Aorta (tissue), 5 donors: ENCODE results near the gene AMPH. TPM values are rescaled to one million over a fixed set of nuclear protein-coding genes. Genes with fewer than 3 reads are reported as not detected.

Experiments
- ATAC-seq: fragments of 200-7000 bp; cut with Tn5 transposase; one replicate; pipeline ENCODE4 v1.9.1; 2022; ENCODE audit warnings: moderate library complexity; ENCODE audit not compliant: low FRiP score
- DNase-seq, 2 donors: peaks; one replicate each; pipeline ENCODE4 v3.0.0-alpha.2; 2020
- H3K27ac ChIP-seq, 2 donors: one replicate each; pipeline ENCODE4 v1.5.1; 2013; ENCODE audit warnings: low read length in 2 of 2, mild to moderate bottlenecking in 2 of 2, moderate library complexity in 2 of 2, control low read depth in 1 of 2, inconsistent platforms in 1 of 2, low read depth in 1 of 2
- H3K27me3 ChIP-seq, 2 donors: one replicate each; pipeline ENCODE4 v1.6.1; 2013; ENCODE audit warnings: control low read depth in 1 of 2, low read length in 1 of 2, mild to moderate bottlenecking in 1 of 2, moderate library complexity in 1 of 2; ENCODE audit not compliant: insufficient read depth in 2 of 2, control insufficient read depth in 1 of 2
- H3K36me3 ChIP-seq, 2 donors: one replicate each; pipeline ENCODE4 v1.6.1; 2013; ENCODE audit warnings: control low read depth in 1 of 2, low read length in 1 of 2, mild to moderate bottlenecking in 1 of 2; ENCODE audit not compliant: insufficient read depth in 2 of 2, control insufficient read depth in 1 of 2
- H3K4me1 ChIP-seq, 2 donors: one replicate each; pipeline ENCODE4 v1.6.1; 2013; ENCODE audit warnings: low read length in 2 of 2, control low read depth in 1 of 2, mild to moderate bottlenecking in 1 of 2, moderate library complexity in 1 of 2; ENCODE audit not compliant: insufficient read depth in 2 of 2, control insufficient read depth in 1 of 2
- H3K4me3 ChIP-seq, 2 donors: one replicate each; pipeline ENCODE4 v1.5.1; 2013; ENCODE audit warnings: low read length in 2 of 2, control low read depth in 1 of 2, mild to moderate bottlenecking in 1 of 2
- H3K9me3 ChIP-seq: one replicate; pipeline ENCODE4 v1.6.1; 2013; ENCODE audit warnings: mild to moderate bottlenecking, low read length; ENCODE audit not compliant: control insufficient read depth
- WGBS, 2 donors: extraction: QIAGEN DNeasy Blood & Tissue Kit; methylation state at CpG; one replicate each; pipeline ENCODE4 v1.1.7; 2013; 5-methylcytosine and 5-hydroxymethylcytosine counted together
- intact Hi-C, 2 donors: fragments of 100-400 bp; cut with DNase I; formaldehyde crosslinking; loops; one replicate each; pipeline versions ENCODE4 v1.14.2 to v1.15.0; 2022
- polyA plus RNA-seq, 2 donors: library from polyadenylated mRNA; stranded (reverse); fragments of 200-250 nt; gene quantifications; one replicate each; pipeline ENCODE4 v1.2.3, GENCODE V29; 2013
- total RNA-seq, 2 donors: library from RNA; stranded (reverse); fragmentation: NEBNext Ultra II Directional; extraction: Animal tissue kit (Norgen Biotek cat#: 25700); gene quantifications; one replicate each; pipeline ENCODE4 v1.2.1, GENCODE V29; 2021
- donor health status: healthy with polysubstance abuse.
- donor health status: Bipolar disorder and iron deficiency.
- donor health status: DM: no; HTN: no; CAD: no.
- donor health status: DM: no; HTN: no; CAD: no.
- donor health status: DM: yes; HTN: yes; CAD: no.

AMPH gene
- total and polyA plus RNA-seq, 4 donors = 1.3 to 8.8 (median 4.4) TPM

DNA sequence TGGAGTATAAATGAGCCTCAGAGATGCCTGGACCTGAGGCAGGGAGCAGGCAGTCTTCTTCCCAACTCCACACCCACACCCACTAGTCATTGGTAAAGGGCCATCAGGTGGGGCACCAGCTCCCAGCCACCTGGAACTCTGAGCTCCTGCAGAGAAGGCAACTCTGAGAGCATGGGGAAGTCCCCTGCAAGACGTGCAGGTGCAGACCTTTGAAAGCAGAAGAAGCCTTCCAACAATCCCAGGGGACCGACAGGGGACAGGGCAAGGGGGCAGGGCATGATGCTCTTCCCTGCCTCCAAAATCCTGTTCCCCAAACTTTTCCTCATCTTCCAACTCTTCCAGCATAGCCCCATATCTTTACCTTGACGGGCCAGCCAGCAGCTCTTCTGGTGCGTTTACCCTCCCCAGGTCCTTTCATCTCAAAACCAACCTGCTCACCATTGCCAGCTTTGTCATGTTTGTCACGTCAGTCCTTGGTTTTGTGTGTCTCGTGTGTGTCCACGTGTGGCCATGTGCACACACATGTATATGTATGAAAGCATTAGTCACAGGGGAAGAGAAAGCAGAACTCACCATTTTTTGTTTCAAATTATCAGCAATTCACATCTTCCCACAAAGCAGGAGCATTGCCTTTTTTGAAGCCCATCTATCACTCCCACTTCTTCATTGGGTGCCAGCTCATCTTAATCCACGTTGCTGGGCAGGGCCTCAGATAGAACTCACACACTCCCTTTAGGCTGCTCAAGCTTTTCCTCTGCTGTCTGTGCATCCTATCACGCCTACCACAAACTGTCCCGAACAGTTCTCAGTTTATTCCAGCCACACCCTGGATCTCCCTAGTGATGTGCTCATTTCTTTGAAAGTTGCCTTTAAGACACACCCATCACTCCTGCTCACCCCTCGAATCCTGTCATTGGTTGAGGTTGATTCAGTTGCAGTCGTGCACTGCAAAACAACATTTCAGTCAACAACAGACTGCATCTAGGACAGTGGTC, 41.0 kb upstream of the AMPH start:
- Histone ChIP-seq H3K36me3 (no peaks in the 10 kb centered on the region), H3K4me3 (no peak overlapping the region), H3K4me1 (no peaks in the 10 kb centered on the region), H3K9me3 (no peaks in the 10 kb centered on the region), H3K27me3 (peaks cover 0 to 2% of the 10 kb centered on the region in 2 donors), H3K27ac (no peak overlapping the region)
- WGBS, 2 donors = 85% methylated on average over 12 of the region's 12 CpGs
- DNase-seq = no peak
- no peak for ATAC-seq
- intact Hi-C loops = no loop called here

DNA sequence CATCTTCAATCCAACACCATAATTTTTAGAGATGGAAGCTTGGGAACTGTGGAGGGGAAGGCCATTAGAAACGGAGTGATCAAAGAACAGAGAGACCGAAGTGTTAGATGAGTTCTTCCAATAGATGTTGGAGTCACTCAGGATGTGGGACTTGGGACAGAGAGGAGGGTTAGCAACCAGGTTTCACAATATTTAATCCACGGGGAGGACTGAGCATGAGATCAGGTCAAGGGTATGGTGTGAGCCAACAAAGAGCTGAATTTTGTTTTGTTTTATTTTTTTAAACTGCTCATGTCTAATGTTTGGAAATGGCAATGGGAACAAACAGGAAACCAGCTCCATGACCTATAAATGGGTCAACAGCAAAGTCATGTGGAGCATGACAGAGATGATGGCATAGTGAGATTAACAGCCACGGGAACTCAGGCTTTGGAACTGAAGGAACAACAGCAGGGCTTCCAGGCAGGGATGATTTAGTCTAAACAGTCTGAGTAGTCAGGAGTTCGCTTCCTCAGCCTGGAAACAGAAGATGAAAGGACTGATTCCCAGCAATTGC, 38.9 kb upstream of the AMPH start:
- intact Hi-C loops = loop anchor here (10.0 kb wide), 2 partner anchors 145 to 215 kb away; no protein-coding TSS in a partner anchor
- Histone ChIP-seq H3K36me3 (no peaks in the 10 kb centered on the region), H3K4me1 (no peaks in the 10 kb centered on the region), H3K4me3 (no peak overlapping the region), H3K9me3 (no peaks in the 10 kb centered on the region), H3K27ac (no peak overlapping the region), H3K27me3 (peaks cover 0 to 2% of the 10 kb centered on the region in 2 donors)
- ATAC-seq (peak; percentile 84), DNase-seq (no peak)
- WGBS, 2 donors = 76 to 77% methylated on average over 5 of the region's 5 CpGs

- H3K27me3 ChIP-seq = no peaks in the 10 kb centered on the region
- H3K4me3 ChIP-seq = no peak overlapping the region
- intact Hi-C loops = loop anchor here (5.0 to 10.0 kb wide), 4 partner anchors 140 to 268 kb away; no protein-coding TSS in a partner anchor
- H3K27ac ChIP-seq = no peak overlapping the region
- DNase-seq (no peak), ATAC-seq (no peak)
- WGBS, 2 donors = 93 to 97% methylated on average over 7 of the region's 7 CpGs
- no peaks in the 10 kb centered on the region for H3K9me3 ChIP-seq
- H3K4me1 ChIP-seq = no peaks in the 10 kb centered on the region
- H3K36me3 ChIP-seq = no peaks in the 10 kb centered on the region
Measured at GRCh38 chr7:38664972-38665371, 33.8 kb upstream of the AMPH start.

DNA sequence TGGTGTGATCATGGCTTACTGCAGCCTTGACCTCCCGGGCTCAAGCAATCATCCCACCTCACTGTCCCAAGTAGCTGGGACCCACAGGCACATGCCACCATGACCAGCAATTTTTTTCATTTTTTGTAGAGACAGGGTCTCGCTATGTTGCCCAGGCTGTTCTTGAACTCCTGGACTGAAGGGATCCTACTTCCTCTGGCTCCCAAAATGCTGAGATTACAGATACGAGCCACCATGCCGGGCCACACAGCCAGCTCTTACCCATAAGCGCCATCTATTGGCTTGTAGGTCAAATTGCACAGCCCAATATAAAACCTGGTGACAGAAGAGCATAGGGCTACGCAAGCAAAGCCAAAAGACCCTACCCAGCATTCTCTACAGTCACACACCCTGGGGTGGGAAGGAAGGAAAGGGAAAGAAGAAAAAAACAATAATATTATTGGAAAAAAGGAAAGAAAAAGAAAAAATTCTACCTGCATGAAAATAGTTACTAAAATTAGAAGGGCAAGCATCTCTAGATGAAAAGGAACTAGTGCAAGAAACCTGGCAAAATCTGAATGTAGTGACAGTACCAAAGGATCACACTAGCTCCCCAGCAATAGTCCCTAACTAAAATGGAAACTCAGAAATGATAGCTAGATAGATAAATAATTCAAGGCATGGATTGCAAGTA, 29.4 kb upstream of the AMPH start:
- no peak overlapping the region for H3K27ac ChIP-seq
- no peaks in the 10 kb centered on the region for H3K27me3 ChIP-seq
- WGBS, 2 donors = 39 to 41% methylated on average over 6 of the region's 6 CpGs
- H3K4me1 ChIP-seq = no peaks in the 10 kb centered on the region
- no peaks in the 10 kb centered on the region for H3K36me3 ChIP-seq
- DNase-seq = no peak
- H3K9me3 ChIP-seq = no peaks in the 10 kb centered on the region
- H3K4me3 ChIP-seq = no peak overlapping the region
- intact Hi-C loops = loop anchor here (5.0 to 10.0 kb wide), 4 partner anchors 136 to 263 kb away; no protein-coding TSS in a partner anchor
- ATAC-seq = peak; percentile 72

DNA sequence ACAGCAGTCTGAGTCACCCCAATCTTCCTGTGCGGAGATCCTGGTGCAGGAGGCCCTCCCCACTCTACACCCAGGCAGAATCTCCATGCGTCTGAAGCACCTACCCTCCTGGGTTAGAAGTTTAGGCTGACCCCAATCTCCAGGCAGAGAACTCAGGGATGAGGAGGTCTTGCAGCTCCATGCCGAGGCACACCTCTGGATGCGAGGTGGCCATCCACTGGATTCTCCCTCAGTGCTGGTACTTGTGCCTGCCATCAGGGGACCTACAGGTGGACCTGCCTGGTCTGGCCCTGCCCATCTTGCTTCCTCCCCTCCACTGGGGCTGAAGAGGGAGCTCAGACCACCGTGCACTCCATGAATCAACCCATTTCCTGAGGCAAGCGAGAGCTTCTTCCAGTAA, 28.8 kb upstream of the AMPH start:
- WGBS, 2 donors = 95 to 96% methylated on average over 6 of the region's 6 CpGs
- H3K9me3 ChIP-seq = no peaks in the 10 kb centered on the region
- no peaks in the 10 kb centered on the region for H3K36me3 ChIP-seq
- no peak overlapping the region for H3K27ac ChIP-seq
- ATAC-seq (no peak), DNase-seq (no peak)
- no peaks in the 10 kb centered on the region for H3K27me3 ChIP-seq
- no peaks in the 10 kb centered on the region for H3K4me1 ChIP-seq
- H3K4me3 ChIP-seq = no peak overlapping the region
- intact Hi-C loops = loop anchor here (5.0 to 10.0 kb wide), 4 partner anchors 135 to 263 kb away; no protein-coding TSS in a partner anchor

DNA sequence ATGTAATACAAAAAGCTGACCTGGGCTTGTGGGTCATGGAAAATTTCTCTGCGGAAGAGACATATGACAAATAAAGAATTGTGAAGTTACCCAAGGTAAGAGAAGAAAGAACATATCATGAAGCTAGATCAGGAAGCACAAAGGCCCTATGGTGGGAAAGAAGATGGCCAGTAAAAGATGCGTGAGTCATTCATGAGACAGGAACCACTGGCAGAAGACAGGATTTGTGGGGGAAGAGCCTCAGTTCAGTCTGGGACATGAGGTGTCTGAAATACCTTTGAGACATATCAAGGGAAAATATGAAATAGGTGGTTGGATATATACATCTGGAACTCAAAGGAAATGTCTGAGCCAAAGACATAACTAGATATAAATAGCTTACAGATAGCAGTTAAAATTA, 27.7 kb upstream of the AMPH start:
- 91 to 92% methylated on average over 2 of the region's 2 CpGs for WGBS, 2 donors

GRCh38 chr7:38656968-38657367, 25.8 kb upstream of the AMPH start:
- DNase-seq (no peak), ATAC-seq (no peak)
- intact Hi-C loops = no loop called here
- Histone ChIP-seq H3K4me3 (no peak overlapping the region), H3K27me3 (no peaks in the 10 kb centered on the region), H3K27ac (no peak overlapping the region), H3K36me3 (no peaks in the 10 kb centered on the region), H3K9me3 (no peaks in the 10 kb centered on the region), H3K4me1 (no peaks in the 10 kb centered on the region)
- WGBS, 2 donors = 85 to 93% methylated on average over 1 of the region's 1 CpG

More for the DNA sequence above, 27.7 kb upstream of the AMPH start:
- Histone ChIP-seq H3K9me3 (no peaks in the 10 kb centered on the region), H3K27me3 (no peaks in the 10 kb centered on the region), H3K27ac (no peak overlapping the region), H3K4me3 (no peak overlapping the region), H3K36me3 (no peaks in the 10 kb centered on the region), H3K4me1 (no peaks in the 10 kb centered on the region)
- intact Hi-C loops = no loop called here
- DNase-seq (no peak), ATAC-seq (no peak)

- DNase-seq = no peak
- ATAC-seq = no peak
- H3K4me3 ChIP-seq = no peak overlapping the region
- intact Hi-C loops = no loop called here
- H3K9me3 ChIP-seq = no peaks in the 10 kb centered on the region
- H3K27ac ChIP-seq = no peak overlapping the region
- no peaks in the 10 kb centered on the region for H3K4me1 ChIP-seq
- no peaks in the 10 kb centered on the region for H3K27me3 ChIP-seq
- WGBS, 2 donors = 90 to 91% methylated on average over 35 of the region's 35 CpGs
- no peaks in the 10 kb centered on the region for H3K36me3 ChIP-seq
Measured at GRCh38 chr7:38655833-38656774, 24.9 kb upstream of the AMPH start.
